SHP77 treated with DMSO at 0.1 percent for 48 hours (cell line): ENCODE results near the gene SPATA20.

ENCODE experiments used
- DNase-seq: peaks from one replicate; lab custom pipeline; 2025; lab: John Stamatoyannopoulos, UW

The SPATA20 gene

GRCh38 chr17:50520483-50520882 is 26.5 kb upstream of the SPATA20 start:
- no peak for DNase-seq

GRCh38 chr17:50521514-50521913 is 25.5 kb upstream of the SPATA20 start:
- DNase-seq = no peak

GRCh38 chr17:50522766-50523165 is 24.2 kb upstream of the SPATA20 start:
- no peak for DNase-seq

GRCh38 chr17:50523208-50523607 is 23.8 kb upstream of the SPATA20 start:
- DNase-seq = no peak

GRCh38 chr17:50524838-50525237 is 22.1 kb upstream of the SPATA20 start:
- no peak for DNase-seq

- DNase-seq = no peak
Observed at GRCh38 chr17:50527155-50527762, 19.7 kb upstream of the SPATA20 start.

GRCh38 chr17:50527949-50528474 is 19.0 kb upstream of the SPATA20 start:
- no peak for DNase-seq

GRCh38 chr17:50529849-50530248 is 17.1 kb upstream of the SPATA20 start:
- no peak for DNase-seq

GRCh38 chr17:50531428-50532025 is 15.4 kb upstream of the SPATA20 start:
- DNase-seq = no peak

GRCh38 chr17:50532452-50533024 is 14.4 kb upstream of the SPATA20 start, which contains the start of gene EPN3:
TSS of gene EPN3 (plus strand) at chr17:50532735. CDS start at chr17:50536557, 3,822 bp downstream.
- DNase-seq = no peak

- no peak for DNase-seq
Observed at GRCh38 chr17:50533185-50533584, 13.8 kb upstream of the SPATA20 start.

- DNase-seq = no peak
Observed at GRCh38 chr17:50533720-50534148, 13.2 kb upstream of the SPATA20 start.

GRCh38 chr17:50534222-50534978 is 12.6 kb upstream of the SPATA20 start:
- no peak for DNase-seq

GRCh38 chr17:50534979-50535326 is 12.0 kb upstream of the SPATA20 start:
- no peak for DNase-seq

GRCh38 chr17:50535407-50535806 is 11.6 kb upstream of the SPATA20 start:
- no peak for DNase-seq

- no peak for DNase-seq
Observed at GRCh38 chr17:50536683-50537646, 10.0 kb upstream of the SPATA20 start.

- no peak for DNase-seq
Observed at GRCh38 chr17:50537721-50538548, 9.0 kb upstream of the SPATA20 start.

- no peak for DNase-seq
Observed at GRCh38 chr17:50538549-50539410, 8.2 kb upstream of the SPATA20 start.

GRCh38 chr17:50539762-50540559 is 7.0 kb upstream of the SPATA20 start:
- DNase-seq = no peak
